ENCODE data around the gene CDKN3. TPM values are rescaled to one million over a fixed set of nuclear protein-coding genes. Genes with fewer than 3 reads are reported as not detected.
"Not testable (repeated sequence)": the region's sequence is repeated elsewhere in the genome, so short reads cannot be mapped to it uniquely, and the experiment has no call there.

The CDKN3 gene
- total RNA-seq, 2 experiments from 2014 or later = 76.3 to 79.6 TPM

DNA sequence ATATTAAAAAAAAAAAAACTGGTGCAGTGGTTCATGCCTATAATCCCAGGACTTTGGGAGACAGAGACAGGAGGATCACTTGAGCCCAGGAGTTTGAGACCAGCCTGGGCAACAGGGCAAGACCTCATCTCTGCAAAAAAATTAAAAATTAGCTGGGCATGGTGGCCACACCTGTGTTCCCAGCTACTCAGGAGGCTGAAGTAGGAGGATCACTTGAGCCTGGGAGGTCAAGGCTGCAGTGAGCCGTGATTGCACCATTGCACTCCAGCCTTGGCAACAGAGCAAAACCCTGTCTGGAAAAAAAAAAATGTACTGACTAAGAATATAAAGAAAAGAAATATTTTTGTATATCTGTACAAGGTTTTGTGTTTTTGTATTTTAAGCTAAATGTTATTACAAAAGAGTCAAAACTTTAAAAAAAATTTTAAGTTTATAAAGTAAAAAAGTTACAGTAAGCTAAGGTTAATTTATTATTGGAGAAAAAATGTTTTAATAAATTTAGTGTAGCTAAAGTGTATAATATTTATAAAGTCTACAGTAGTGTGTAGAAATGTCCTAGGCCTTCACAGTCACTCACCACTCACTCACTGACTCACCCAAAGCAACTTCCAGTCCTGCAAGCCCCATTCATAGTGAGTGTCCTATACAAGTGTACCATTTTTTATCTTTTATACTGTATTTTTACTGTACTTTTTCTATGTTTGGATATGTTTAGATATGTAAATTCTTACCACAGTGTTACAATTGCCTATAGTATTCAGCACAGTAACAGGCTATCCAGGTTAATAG lies 60.2 kb downstream of the CDKN3 start:
- peaks cover 14% of the 10 kb centered on the region for H3K9me3 Mint-ChIP-seq
- H3K27ac Mint-ChIP-seq; H3K27me3 Mint-ChIP-seq; DNase-seq; H3K4me3 Mint-ChIP-seq; POLR2A ChIA-PET; H3K36me3 Mint-ChIP-seq (ENCODE audit: low read depth); H3K4me1 Mint-ChIP-seq: not testable (repeated sequence)
- CTCF ChIA-PET = interaction anchor here (1.2 kb wide), 1 partner anchor 19 kb away, joined by 3 read pairs; no protein-coding TSS in a partner anchor

GRCh38 chr14:54457609-54457996 lies 60.8 kb downstream of the CDKN3 start:
- CTCF ChIA-PET = interaction anchor here (1.2 kb wide), 1 partner anchor 20 kb away, joined by 3 read pairs; no protein-coding TSS in a partner anchor
- DNase-seq = no peak
- Mint-ChIP-seq H3K4me3 (no peak overlapping the region), H3K27me3 (no peaks in the 10 kb centered on the region), H3K9me3 (peaks cover 14% of the 10 kb centered on the region), H3K36me3 (ENCODE audit: low read depth) (peaks cover 5% of the 10 kb centered on the region), H3K4me1 (no peaks in the 10 kb centered on the region), H3K27ac (no peak overlapping the region)
- POLR2A ChIA-PET = no interaction called here

GRCh38 chr14:54458536-54458935 lies 61.7 kb downstream of the CDKN3 start:
- POLR2A ChIA-PET; H3K27ac Mint-ChIP-seq; H3K27me3 Mint-ChIP-seq; H3K36me3 Mint-ChIP-seq (ENCODE audit: low read depth); CTCF ChIA-PET; H3K4me3 Mint-ChIP-seq; H3K4me1 Mint-ChIP-seq; DNase-seq: not testable (repeated sequence)
- peaks cover 14% of the 10 kb centered on the region for H3K9me3 Mint-ChIP-seq

DNA sequence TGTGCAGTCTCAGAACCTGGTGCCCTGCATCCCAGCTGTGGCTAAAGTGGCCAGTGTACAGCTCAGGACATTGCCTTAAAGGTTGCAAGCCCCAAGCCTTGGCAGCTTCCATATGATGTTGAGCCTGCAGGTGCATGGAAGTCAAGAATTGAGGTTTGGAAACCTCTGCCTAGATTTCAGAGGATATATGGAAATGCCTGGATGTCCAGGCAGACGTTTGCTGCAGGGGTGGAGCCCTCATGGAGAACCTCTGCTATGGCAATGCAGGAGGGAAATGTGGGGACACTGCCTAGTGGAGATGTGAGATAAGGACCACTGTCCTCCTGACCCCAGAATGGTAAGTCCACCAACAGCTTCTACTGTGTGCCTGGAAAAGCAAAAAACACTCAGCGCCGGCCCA lies 62.3 kb downstream of the CDKN3 start:
- POLR2A ChIA-PET = no interaction called here
- peaks cover 5% of the 10 kb centered on the region for H3K36me3 Mint-ChIP-seq (ENCODE audit: low read depth)
- CTCF ChIA-PET = no interaction called here
- H3K27me3 Mint-ChIP-seq = no peaks in the 10 kb centered on the region
- H3K4me1 Mint-ChIP-seq = no peaks in the 10 kb centered on the region
- no peak overlapping the region for H3K27ac Mint-ChIP-seq
- peaks cover 14% of the 10 kb centered on the region for H3K9me3 Mint-ChIP-seq
- DNase-seq = no peak
- H3K4me3 Mint-ChIP-seq = no peak overlapping the region

DNA sequence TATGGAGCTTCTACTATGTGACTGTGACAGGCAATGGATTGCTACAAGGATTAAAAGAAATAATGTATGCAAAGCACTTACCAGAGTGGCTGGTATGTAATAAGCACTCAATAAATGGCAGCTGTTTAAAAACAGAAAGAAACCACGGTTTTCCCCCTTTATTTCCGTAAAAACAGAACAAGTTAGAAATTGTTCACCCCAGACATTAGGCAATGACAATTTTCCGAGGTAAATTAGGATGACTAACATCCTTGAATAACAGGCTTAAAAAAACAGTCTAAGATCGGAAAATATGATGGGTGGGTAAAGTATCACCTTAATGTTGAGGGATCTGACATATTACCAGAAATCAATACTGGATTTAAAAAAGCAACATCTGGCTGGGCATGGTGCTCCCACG lies 65.2 kb downstream of the CDKN3 start:
- POLR2A ChIA-PET = no interaction called here
- CTCF ChIA-PET = no interaction called here

GRCh38 chr14:54465654-54466053 lies 68.8 kb downstream of the CDKN3 start:
- no peak overlapping the region for H3K4me3 Mint-ChIP-seq
- H3K27me3 Mint-ChIP-seq = no peaks in the 10 kb centered on the region
- ChIA-PET CTCF (no interaction called here), POLR2A (no interaction called here)
- no peak overlapping the region for H3K27ac Mint-ChIP-seq
- H3K9me3 Mint-ChIP-seq = peaks cover 15% of the 10 kb centered on the region
- H3K4me1 Mint-ChIP-seq = no peaks in the 10 kb centered on the region
- DNase-seq = no peak
- H3K36me3 Mint-ChIP-seq (ENCODE audit: low read depth) = peaks cover 11% of the 10 kb centered on the region

More for the DNA sequence above, 65.2 kb downstream of the CDKN3 start:
- Mint-ChIP-seq H3K9me3 (peaks cover 18% of the 10 kb centered on the region), H3K27me3 (no peaks in the 10 kb centered on the region), H3K27ac (no peak overlapping the region), H3K4me1 (no peaks in the 10 kb centered on the region), H3K36me3 (ENCODE audit: low read depth) (peaks cover 5% of the 10 kb centered on the region), H3K4me3 (no peak overlapping the region)
- DNase-seq = no peak

GRCh38 chr14:54467280-54467679 lies 70.5 kb downstream of the CDKN3 start:
- CTCF ChIA-PET = no interaction called here
- Mint-ChIP-seq H3K36me3 (ENCODE audit: low read depth) (peaks cover 15% of the 10 kb centered on the region), H3K27me3 (no peaks in the 10 kb centered on the region), H3K4me1 (no peaks in the 10 kb centered on the region), H3K9me3 (peaks cover 15% of the 10 kb centered on the region), H3K4me3 (no peak overlapping the region), H3K27ac (no peak overlapping the region)
- no peak for DNase-seq
- POLR2A ChIA-PET = no interaction called here

Other genes starting within 250 kb of the CDKN3 start
- 10 to 100 TPM; 66.2 to 69.2 TPM for gene CNIH1, start 44.4 kb downstream of the CDKN3 start, total RNA-seq
- 10 to 100 TPM; 35.1 to 37.1 TPM for gene GMFB, start 92.0 kb downstream of the CDKN3 start, total RNA-seq
- gene CGRRF1, start 112.9 kb downstream of the CDKN3 start, total RNA-seq = 10 to 100 TPM; 13.3 to 14.0 TPM
- gene SAMD4A, start 170.1 kb downstream of the CDKN3 start, total RNA-seq = 1 to 10 TPM; 1.0 to 1.2 TPM

Data from activated CD4-positive, alpha-beta memory T cell treated with anti-CD3 and anti-CD28 coated beads, Interleukin-2, amount 10 ng/mL, durations not matched to agents 7 days and 5 days (primary cell).